Keratinocyte (primary cell): ENCODE results near the gene CRAMP1. TPM values are rescaled to one million over a fixed set of nuclear protein-coding genes. Genes with fewer than 3 reads are reported as not detected.

Source experiments
- DNase-seq: peaks from one replicate; pipeline ENCODE4 v3.0.0-alpha.2; 2011; ENCODE audit warnings: low read depth, missing footprints, low spot score
- FAIRE-seq: peaks from 2 replicates; lab custom pipeline; 2011; peaks lifted over from hg19 to GRCh38; lab: Jason Lieb, UNC
- H2AFZ ChIP-seq: 2 replicates; pipeline ENCODE4 v1.6.0; 2012; ENCODE audit warnings: low read length, control low read depth, inconsistent platforms; ENCODE audit not compliant: control insufficient read depth
- H3K27ac ChIP-seq: 2 replicates; pipeline ENCODE4 v1.5.1; 2011; ENCODE audit warnings: low read length; ENCODE audit not compliant: control insufficient read depth, insufficient read depth
- H3K27me3 ChIP-seq: 3 replicates; pipeline ENCODE4 v1.6.0; 2011; ENCODE audit warnings: low read length; ENCODE audit not compliant: control insufficient read depth, insufficient read depth; ENCODE audit errors: extremely low read depth
- H3K36me3 ChIP-seq, 2 experiments: 2 replicates in 1 of 2; 3 replicates in 1 of 2; pipeline ENCODE4 v1.5.1; 2011; ENCODE audit warnings: low read length in 2 of 2, mild to moderate bottlenecking in 1 of 2; ENCODE audit not compliant: control insufficient read depth in 2 of 2, insufficient read depth in 2 of 2; ENCODE audit errors: extremely low read depth in 1 of 2
- H3K4me1 ChIP-seq: 3 replicates; pipeline ENCODE4 v1.5.1; 2011; ENCODE audit warnings: low read length; ENCODE audit not compliant: control insufficient read depth, insufficient read depth; ENCODE audit errors: extremely low read depth
- H3K4me2 ChIP-seq: 3 replicates; pipeline ENCODE4 v1.6.0; 2011; ENCODE audit warnings: low read depth, low read length; ENCODE audit not compliant: control insufficient read depth, insufficient read depth; ENCODE audit errors: extremely low read depth
- H3K4me3 ChIP-seq, 3 experiments: fragments of 200-600 bp in 1 of 3; sonication (generic) in 1 of 3; 2 replicates in 2 of 3; 3 replicates in 1 of 3; pipeline ENCODE4 v1.5.1; 2011 to 2016; ENCODE audit warnings: low read length in 3 of 3, mild to moderate bottlenecking in 3 of 3, control low read depth in 2 of 3, inconsistent platforms in 1 of 3, low read depth in 1 of 3, mixed read lengths in 1 of 3, mixed run types in 1 of 3, moderate library complexity in 1 of 3; ENCODE audit not compliant: control insufficient read depth in 2 of 3, insufficient read depth in 2 of 3; ENCODE audit errors: extremely low read depth in 1 of 3
- H3K79me2 ChIP-seq: 2 replicates; pipeline ENCODE4 v1.6.0; 2012; ENCODE audit warnings: low read length; ENCODE audit not compliant: control insufficient read depth, insufficient read depth
- H3K9ac ChIP-seq: 3 replicates; pipeline ENCODE4 v1.6.0; 2011; ENCODE audit warnings: low read length; ENCODE audit not compliant: control insufficient read depth, insufficient read depth; ENCODE audit errors: extremely low read depth
- H3K9me1 ChIP-seq: 3 replicates; pipeline ENCODE4 v1.6.0; 2011; ENCODE audit warnings: low read length; ENCODE audit not compliant: control insufficient read depth, insufficient read depth; ENCODE audit errors: extremely low read depth
- H3K9me3 ChIP-seq: 2 replicates; pipeline ENCODE4 v1.5.1; 2012; ENCODE audit warnings: low read depth, low read length; ENCODE audit not compliant: control insufficient read depth
- H4K20me1 ChIP-seq: 3 replicates; pipeline ENCODE4 v1.6.0; 2011; ENCODE audit warnings: low read length; ENCODE audit not compliant: control insufficient read depth, insufficient read depth; ENCODE audit errors: extremely low read depth
- CTCF ChIP-seq, 3 experiments: IDR thresholded peaks in 1 of 3; conservative IDR thresholded peaks in 1 of 3; optimal IDR thresholded peaks in 1 of 3; 2 replicates in 2 of 3; 3 replicates in 1 of 3; pipeline versions ENCODE3 to v1.5.1; 2011; ENCODE audit warnings: low read length in 3 of 3, mild to moderate bottlenecking in 3 of 3, moderate library complexity in 2 of 3, control low read depth in 1 of 3, inconsistent platforms in 1 of 3; ENCODE audit not compliant: insufficient read depth in 2 of 3; ENCODE audit errors: extremely low read depth in 1 of 3
- EZH2 ChIP-seq: IDR thresholded peaks from one replicate; pipeline ENCODE4 v1.6.1; 2012; ENCODE audit warnings: inconsistent platforms, mild to moderate bottlenecking, low read length, moderate library complexity
- dilution Hi-C: fragments of 300-500 bp; cut with MboI; formaldehyde crosslinking; loops from one replicate; pipeline ENCODE4 v1.7.0; 2020; ENCODE audit warnings: low sequenced_read_pairs; ENCODE audit not compliant: extremely low pct_ligation_motif_present
- polyA plus RNA-seq, 5 experiments: library from polyadenylated mRNA; depleted of rRNA in 3 of 5; stranded (reverse) in 3 of 5; stranded (forward) in 1 of 5; unstranded in 1 of 5; fragments of >200 nt; gene quantifications; 1 replicate in 1 of 5; 2 replicates in 3 of 5; 3 replicates in 1 of 5; pipeline versions ENCODE4 v1.2.1 to v1.2.3, GENCODE V29; 2011 to 2012; ENCODE audit warnings: missing spikeins in 2 of 5, low read depth in 1 of 5, low replicate concordance in 1 of 5

The CRAMP1 gene
- polyA plus RNA-seq, 1 donor (not counting 4 experiments of a cell fraction or from before 2014, with no cell fraction given) = 6.5 TPM

- Histone ChIP-seq H3K79me2 (no peaks in the 10 kb centered on the region), H3K4me1 (no peaks in the 10 kb centered on the region), H3K4me3 (no peak overlapping the region), H3K9me3 (no peaks in the 10 kb centered on the region), H3K4me2 (no peak overlapping the region), H3K36me3 (peaks cover 37 to 39% of the 10 kb centered on the region in 2 experiments), H3K9ac (no peak overlapping the region), H3K27me3 (no peaks in the 10 kb centered on the region), H3K27ac (no peak overlapping the region), H2AFZ (no peak overlapping the region), H4K20me1 (peaks cover 10% of the 10 kb centered on the region), H3K9me1 (no peaks in the 10 kb centered on the region)
- no peak for TF ChIP-seq CTCF (optimal IDR thresholded peaks at IDR 0.05 in 1 of 3, IDR thresholded peaks at IDR 0.05 in 1 of 3, conservative IDR thresholded peaks at IDR 0.05 in 1 of 3; ENCODE audit: extremely low read depth in 1 of 3, insufficient read depth in 2 of 3, low read length in 3 of 3)
- no peak for FAIRE-seq
- no peak for DNase-seq
- dilution Hi-C loops = no loop called here
Observed at GRCh38 chr16:1655269-1655807, 43.2 kb downstream of the CRAMP1 start.

GRCh38 chr16:1655909-1656807 lies 44.0 kb downstream of the CRAMP1 start:
- H3K9ac ChIP-seq = no peak overlapping the region
- H3K9me3 ChIP-seq = no peaks in the 10 kb centered on the region
- H3K4me1 ChIP-seq = no peaks in the 10 kb centered on the region
- H3K27me3 ChIP-seq = no peaks in the 10 kb centered on the region
- TF ChIP-seq CTCF (optimal IDR thresholded peaks at IDR 0.05 in 1 of 3, IDR thresholded peaks at IDR 0.05 in 1 of 3, conservative IDR thresholded peaks at IDR 0.05 in 1 of 3; ENCODE audit: extremely low read depth in 1 of 3, insufficient read depth in 2 of 3, low read length in 3 of 3) = no peak
- TF ChIP-seq EZH2 = no peak
- H3K36me3 ChIP-seq = peaks cover 35% of the 10 kb centered on the region in 2 experiments
- peaks cover 6% of the 10 kb centered on the region for H4K20me1 ChIP-seq
- dilution Hi-C loops = no loop called here
- DNase-seq = no peak
- H3K79me2 ChIP-seq = no peaks in the 10 kb centered on the region
- H3K9me1 ChIP-seq = no peaks in the 10 kb centered on the region
- H2AFZ ChIP-seq = no peak overlapping the region
- no peak for FAIRE-seq
- no peak overlapping the region for H3K4me2 ChIP-seq
- H3K27ac ChIP-seq = no peak overlapping the region
- no peak overlapping the region for H3K4me3 ChIP-seq
